Right ventricle myocardium superior (tissue), 1 donor: Measurements from ENCODE around the gene CPNE2. TPM values are rescaled to one million over a fixed set of nuclear protein-coding genes. Genes with fewer than 3 reads are reported as not detected.

Source experiments
- total RNA-seq: library from RNA; stranded (reverse); fragmentation: NEBNext Ultra II Directional; extraction: Animal tissue kit (Norgen Biotek cat#: 25700); gene quantifications from one replicate; pipeline ENCODE4 v1.2.1, GENCODE V29; 2021
- donor health status: DM: no; HTN: yes; CAD: no; lungs with severe emphysema.

CPNE2 gene
- total RNA-seq, 1 donor from 2014 or later: 13.3 TPM

Other genes with a start within 250 kb of the CPNE2 start
- not detected for gene SLC12A3, start 227.4 kb upstream of the CPNE2 start, total RNA-seq
- 105 TPM for gene HERPUD1, start 160.4 kb upstream of the CPNE2 start, total RNA-seq
- 0.24 TPM for gene CETP, start 130.6 kb upstream of the CPNE2 start, total RNA-seq
- gene NLRC5, start 103.0 kb upstream of the CPNE2 start, total RNA-seq: 9.9 TPM
- gene PSME3IP1, start 93.5 kb downstream of the CPNE2 start, total RNA-seq: 54.8 TPM
- gene RSPRY1, start 93.7 kb downstream of the CPNE2 start, total RNA-seq: 13.4 TPM
- gene ARL2BP, start 152.7 kb downstream of the CPNE2 start, total RNA-seq: 58.2 TPM
- 3.2 TPM for gene PLLP, start 192.1 kb downstream of the CPNE2 start, total RNA-seq